ENCODE results near the gene PCDHGA4.
A peak's percentile ranks its signal among the peaks of the same experiment; 100 is the strongest.
"Not testable (repeated sequence)": the region's sequence is repeated elsewhere in the genome, so short reads cannot be mapped to it uniquely, and the experiment has no call there.

Gene PCDHGA4

DNA sequence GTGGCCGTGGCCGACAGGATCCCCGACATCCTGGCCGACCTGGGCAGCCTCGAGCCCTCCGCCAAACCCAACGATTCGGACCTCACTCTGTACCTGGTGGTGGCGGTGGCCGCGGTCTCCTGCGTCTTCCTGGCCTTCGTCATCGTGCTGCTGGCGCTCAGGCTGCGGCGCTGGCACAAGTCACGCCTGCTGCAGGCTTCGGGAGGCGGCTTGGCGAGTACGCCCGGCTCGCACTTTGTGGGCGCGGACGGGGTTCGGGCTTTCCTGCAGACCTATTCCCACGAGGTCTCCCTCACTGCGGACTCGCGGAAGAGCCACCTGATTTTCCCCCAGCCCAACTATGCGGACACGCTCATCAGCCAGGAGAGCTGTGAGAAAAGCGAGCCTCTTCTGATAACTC lies 8.8 kb upstream of the PCDHGA4 start:
- not testable (repeated sequence) for FAIRE-seq; DNase-seq (ENCODE audit: insufficient read length, low spot score)

DNA sequence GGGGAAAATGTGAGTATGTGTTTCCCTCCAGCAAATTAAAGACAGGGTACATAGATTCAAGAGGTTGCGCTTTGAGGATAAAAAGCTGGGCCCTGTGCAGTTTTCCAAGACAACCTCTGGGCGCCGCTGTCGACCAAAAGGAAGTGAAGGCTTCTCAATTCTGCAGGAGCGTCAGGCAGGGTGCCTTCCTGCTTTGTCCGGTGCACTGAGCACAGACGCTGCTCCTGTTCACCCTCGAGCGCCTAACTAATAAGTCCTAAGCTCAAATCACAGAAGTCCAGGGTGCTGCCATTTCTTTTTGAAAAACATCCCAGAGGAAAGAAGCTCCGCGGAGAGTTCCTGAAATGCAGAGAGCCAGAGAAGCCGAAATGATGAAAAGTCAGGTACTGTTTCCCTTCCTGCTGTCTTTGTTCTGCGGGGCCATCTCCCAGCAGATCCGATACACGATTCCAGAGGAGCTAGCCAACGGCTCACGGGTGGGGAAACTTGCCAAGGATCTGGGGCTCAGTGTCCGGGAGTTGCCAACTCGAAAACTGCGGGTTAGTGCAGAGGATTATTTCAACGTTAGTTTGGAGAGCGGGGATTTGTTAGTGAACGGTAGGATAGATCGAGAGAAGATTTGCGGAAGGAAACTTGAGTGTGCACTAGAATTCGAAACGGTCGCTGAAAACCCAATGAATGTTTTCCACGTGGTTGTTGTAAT lies 4.8 kb upstream of the PCDHGA4 start, which contains the start of gene PCDHGB1:
Gene PCDHGB1 (plus strand): TSS at position 183 of the 703 bp plus-strand sequence. CDS start 162 bp downstream, at position 345.
- FAIRE-seq (no peak), DNase-seq (ENCODE audit: insufficient read length, low spot score) (no peak)

DNA sequence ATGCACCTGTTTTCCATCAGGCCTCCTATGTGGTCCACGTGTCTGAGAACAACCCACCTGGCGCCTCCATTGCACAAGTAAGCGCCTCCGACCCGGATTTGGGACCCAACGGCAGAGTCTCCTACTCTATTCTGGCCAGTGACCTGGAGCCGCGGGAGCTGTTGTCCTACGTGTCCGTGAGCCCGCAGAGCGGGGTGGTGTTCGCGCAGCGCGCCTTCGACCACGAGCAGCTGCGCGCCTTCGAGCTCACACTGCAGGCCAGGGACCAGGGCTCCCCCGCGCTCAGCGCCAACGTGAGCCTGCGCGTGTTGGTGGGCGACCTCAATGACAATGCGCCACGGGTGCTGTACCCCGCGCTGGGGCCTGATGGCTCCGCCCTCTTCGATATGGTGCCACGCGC lies 3.2 kb upstream of the PCDHGA4 start:
- DNase-seq (ENCODE audit: insufficient read length, low spot score), result no peak
- FAIRE-seq, result no peak

DNA sequence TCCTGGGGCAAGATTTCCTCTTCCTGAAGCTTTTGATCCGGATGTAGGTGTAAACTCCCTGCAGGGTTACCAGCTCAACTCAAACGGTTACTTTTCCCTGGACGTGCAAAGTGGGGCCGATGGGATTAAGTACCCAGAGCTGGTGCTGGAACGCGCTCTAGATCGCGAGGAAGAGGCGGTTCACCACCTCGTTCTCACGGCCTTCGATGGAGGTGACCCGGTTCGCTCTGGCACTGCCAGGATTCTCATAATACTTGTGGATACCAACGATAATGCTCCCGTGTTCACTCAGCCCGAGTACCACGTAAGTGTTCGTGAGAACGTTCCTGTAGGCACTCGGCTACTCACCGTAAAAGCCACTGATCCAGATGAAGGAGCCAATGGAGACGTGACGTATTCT lies 820 bp downstream of the PCDHGA4 start:
- DNase-seq (ENCODE audit: insufficient read length, low spot score) (no peak), FAIRE-seq (no peak)

DNA sequence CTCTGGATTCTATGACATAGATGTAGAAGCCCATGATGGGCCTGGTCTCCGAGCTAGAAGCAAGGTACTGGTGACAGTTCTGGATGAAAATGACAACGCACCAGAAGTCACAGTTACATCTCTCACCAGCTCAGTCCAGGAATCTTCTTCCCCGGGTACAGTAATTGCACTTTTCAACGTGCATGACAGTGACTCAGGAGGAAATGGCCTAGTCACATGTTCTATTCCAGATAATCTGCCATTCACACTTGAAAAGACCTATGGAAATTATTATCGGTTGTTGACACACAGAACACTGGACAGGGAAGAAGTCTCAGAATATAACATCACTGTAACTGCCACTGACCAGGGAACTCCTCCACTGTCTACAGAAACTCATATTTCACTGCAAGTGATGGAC lies 1.3 kb downstream of the PCDHGA4 start:
- FAIRE-seq (no peak), DNase-seq (ENCODE audit: insufficient read length, low spot score) (no peak)

DNA sequence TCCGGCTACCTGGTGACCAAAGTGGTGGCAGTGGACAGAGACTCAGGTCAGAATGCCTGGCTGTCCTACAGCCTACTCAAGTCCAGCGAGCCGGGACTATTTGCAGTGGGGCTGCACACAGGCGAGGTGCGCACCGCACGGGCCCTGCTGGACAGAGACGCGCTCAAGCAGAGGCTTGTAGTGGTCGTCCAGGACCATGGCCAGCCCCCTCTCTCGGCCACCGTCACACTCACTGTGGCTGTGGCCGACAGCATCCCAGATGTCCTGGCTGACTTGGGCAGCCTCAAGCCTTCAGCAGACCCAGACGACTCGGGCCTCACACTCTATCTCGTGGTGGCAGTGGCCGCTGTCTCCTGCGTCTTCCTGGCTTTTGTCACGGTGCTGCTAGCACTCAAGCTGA lies 2.1 kb downstream of the PCDHGA4 start:
- FAIRE-seq (no peak), DNase-seq (ENCODE audit: insufficient read length, low spot score) (no peak)

DNA sequence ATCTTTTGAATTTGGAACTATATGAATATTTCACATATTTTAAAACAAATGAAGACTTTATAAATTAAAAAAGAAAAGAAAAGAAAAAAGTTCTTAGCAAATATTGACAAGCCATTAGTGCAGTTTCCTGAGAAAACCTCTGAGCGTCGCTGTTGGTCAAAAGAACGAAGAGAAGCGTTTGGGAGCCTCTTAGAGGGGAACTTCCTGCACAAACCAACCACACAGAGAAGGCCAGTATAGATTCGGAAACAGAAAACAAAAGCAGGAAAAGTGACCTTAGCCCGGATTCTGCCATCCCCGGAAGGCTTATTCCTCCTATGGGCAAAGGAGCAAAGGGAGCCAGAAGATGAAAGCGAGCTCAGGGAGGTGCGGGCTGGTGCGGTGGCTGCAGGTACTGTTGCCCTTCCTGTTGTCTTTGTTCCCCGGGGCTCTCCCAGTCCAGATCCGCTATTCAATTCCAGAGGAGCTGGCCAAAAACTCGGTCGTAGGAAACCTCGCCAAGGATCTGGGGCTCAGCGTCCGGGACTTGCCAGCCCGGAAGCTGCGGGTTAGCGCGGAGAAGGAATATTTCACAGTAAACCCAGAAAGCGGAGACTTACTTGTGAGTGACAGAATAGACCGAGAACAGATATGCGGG lies 5.1 kb downstream of the PCDHGA4 start, which contains the start of gene PCDHGB2:
Gene PCDHGB2 (plus strand): TSS at position 205 of the 637 bp plus-strand sequence. CDS start 142 bp downstream, at position 347.
- peak; percentile 58 for DNase-seq (ENCODE audit: insufficient read length, low spot score)

DNA sequence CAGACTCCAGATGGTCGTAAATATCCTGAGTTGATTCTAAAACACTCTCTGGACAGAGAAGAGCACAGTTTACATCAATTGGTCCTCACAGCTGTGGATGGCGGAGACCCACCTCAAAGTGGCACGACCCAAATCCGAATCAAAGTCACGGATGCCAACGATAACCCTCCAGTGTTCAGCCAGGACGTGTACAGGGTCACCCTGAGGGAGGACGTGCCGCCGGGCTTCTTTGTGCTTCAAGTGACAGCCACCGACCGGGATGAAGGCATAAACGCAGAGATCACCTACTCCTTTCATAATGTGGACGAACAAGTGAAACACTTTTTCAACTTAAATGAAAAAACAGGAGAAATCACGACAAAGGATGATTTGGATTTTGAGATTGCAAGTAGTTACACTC lies 5.9 kb downstream of the PCDHGA4 start:
- FAIRE-seq (no peak), DNase-seq (ENCODE audit: insufficient read length, low spot score) (no peak)

More for the DNA sequence above, 5.1 kb downstream of the PCDHGA4 start, which contains the start of gene PCDHGB2:
- peak; percentile 85 for FAIRE-seq

DNA sequence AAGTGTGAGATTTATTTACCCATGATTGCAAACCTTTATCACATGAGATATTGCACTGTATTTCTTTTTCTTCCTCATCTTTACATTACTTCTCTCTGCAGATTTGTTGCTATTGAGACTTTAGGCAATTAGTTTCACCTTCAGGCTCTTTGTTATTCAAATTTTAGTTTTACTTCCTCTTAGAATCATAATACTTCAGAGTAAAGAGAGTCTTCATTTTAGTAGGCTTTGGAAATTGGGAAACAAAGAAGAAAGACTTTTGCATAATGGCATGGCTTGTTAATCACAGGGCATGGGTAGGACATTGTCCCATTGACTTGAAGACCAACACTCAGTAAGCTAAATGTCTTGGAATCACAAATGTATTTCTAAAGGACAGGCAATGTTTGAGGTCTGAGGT lies 7.9 kb downstream of the PCDHGA4 start:
- no peak for FAIRE-seq
- DNase-seq (ENCODE audit: insufficient read length, low spot score), result no peak

DNA sequence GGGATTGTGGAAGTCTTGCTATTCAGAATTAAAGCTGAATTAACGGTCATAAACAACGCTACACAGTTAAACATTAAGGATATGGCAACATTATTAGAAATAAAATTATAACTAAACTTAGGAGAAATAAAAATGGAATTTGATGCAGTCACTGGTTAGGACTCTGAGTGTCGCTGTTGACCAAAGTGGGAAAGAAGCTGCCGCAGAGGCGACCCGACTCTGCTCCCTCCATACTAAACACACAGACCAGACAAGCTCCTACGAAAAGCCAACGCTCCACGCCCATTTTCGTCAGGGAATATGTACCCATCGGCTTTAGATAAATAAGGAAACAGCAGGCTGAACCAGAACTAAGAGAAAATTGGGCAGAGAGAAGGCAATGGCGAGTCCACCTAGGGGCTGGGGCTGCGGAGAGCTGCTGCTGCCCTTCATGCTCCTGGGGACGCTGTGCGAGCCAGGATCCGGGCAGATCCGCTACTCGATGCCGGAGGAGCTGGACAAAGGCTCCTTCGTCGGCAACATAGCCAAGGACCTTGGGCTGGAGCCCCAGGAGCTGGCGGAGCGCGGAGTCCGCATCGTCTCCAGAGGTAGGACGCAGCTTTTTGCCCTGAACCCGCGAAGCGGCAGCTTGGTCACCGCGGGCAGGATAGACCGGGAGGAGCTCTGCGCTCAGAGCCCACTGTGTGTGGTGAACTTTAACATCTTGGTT lies 9.3 kb downstream of the PCDHGA4 start, which contains the start of gene PCDHGA5:
Gene PCDHGA5 (plus strand): TSS at position 211 of the 709 bp plus-strand sequence. CDS start 169 bp downstream, at position 380.
- no peak for FAIRE-seq
- DNase-seq (ENCODE audit: insufficient read length, low spot score), result no peak

DNA sequence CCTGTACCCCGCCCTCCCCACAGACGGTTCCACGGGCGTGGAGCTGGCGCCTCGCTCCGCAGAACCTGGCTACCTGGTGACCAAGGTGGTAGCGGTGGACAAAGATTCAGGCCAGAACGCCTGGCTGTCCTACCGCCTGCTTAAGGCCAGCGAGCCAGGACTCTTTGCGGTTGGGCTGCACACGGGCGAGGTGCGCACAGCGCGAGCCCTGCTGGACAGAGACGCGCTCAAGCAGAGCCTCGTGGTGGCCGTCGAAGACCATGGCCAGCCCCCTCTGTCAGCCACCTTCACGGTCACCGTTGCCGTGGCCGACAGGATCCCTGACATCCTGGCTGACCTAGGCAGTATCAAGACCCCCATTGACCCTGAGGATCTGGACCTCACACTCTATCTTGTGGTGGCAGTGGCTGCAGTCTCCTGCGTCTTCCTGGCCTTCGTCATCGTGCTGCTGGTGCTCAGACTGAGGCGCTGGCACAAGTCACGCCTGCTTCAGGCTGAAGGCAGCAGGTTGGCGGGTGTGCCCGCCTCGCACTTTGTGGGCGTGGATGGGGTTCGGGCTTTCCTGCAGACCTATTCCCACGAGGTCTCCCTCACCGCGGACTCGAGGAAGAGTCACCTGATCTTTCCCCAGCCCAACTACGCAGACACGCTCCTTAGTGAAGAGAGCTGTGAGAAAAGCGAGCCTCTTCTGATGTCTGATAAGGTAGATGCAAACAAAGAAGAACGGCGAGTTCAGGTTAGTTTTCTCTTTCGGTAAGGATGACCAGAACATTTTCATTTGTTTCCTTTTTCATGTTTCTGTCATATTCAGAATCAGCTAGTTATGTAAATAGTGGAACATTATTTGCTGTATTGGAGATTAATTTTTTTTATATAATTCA lies 11.4 kb downstream of the PCDHGA4 start:
- DNase-seq (ENCODE audit: insufficient read length, low spot score) (no peak), FAIRE-seq (no peak)

DNA sequence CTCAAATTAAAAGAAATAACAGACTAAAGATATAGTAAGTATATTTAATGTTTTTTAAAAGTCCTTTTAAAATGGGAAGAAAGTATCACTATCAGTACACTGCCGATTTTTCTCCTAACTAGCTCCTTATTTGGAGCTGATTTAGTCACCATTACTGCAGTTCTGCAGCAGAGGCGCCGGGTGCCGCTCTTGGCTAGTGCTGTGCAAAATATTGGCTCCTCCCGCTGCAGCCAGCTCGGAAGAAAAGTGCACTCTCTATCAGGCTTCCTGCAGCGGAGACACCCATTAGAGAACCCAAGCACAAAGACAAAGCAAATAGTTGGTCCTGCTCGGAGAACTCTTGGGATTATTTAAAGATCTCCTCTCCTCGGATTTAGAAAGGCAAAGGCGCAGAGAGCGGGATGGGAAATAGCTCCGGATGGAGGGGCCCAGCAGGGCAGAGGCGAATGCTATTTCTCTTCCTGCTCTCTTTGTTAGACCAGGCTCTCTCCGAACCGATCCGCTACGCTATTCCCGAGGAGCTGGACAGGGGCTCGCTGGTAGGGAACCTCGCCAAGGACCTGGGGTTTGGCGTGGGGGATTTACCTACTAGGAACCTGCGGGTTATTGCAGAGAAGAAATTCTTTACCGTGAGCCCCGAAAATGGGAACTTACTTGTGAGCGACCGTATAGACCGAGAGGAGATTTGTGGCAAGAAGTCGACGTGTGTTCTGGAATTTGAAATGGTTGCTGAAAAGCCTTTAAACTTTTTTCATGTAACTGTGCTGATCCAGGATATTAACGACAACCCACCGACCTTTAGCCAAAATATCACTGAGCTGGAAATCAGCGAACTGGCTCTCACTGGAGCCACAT lies 15.4 kb downstream of the PCDHGA4 start, which contains the start of gene PCDHGB3:
Gene PCDHGB3 (plus strand): TSS at position 249 of the 855 bp plus-strand sequence. CDS start 153 bp downstream, at position 402.
- FAIRE-seq, result no peak
- DNase-seq (ENCODE audit: insufficient read length, low spot score), result no peak

DNA sequence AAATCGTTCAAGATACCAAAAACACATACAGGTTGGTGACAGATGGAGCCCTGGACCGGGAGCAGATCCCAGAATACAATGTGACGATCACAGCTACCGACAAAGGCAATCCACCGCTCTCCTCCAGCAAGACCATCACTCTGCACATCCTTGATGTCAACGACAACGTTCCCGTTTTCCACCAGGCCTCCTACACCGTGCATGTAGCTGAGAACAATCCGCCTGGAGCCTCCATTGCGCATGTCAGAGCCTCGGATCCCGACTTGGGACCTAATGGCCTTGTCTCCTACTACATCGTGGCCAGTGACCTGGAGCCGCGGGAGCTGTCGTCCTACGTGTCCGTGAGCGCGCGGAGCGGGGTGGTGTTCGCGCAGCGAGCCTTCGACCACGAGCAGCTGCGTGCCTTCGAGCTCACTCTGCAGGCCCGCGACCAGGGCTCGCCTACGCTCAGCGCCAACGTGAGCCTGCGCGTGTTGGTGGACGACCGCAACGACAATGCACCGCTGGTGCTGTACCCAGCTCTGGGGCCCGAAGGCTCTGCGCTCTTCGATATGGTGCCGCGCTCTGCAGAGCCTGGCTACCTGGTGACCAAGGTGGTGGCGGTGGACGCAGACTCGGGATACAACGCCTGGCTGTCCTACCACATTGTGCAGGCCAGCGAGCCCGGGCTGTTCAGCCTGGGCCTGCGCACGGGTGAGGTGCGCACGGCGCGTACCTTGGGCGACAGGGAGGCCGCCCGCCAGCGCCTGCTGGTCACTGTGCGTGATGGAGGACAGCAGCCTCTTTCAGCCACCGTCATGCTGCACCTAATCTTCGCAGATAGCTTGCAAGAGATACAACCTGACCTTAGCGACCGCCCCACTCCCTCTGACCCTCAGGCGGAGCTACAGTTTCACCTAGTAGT lies 17.0 kb downstream of the PCDHGA4 start:
- FAIRE-seq, result no peak
- DNase-seq (ENCODE audit: insufficient read length, low spot score), result no peak

DNA sequence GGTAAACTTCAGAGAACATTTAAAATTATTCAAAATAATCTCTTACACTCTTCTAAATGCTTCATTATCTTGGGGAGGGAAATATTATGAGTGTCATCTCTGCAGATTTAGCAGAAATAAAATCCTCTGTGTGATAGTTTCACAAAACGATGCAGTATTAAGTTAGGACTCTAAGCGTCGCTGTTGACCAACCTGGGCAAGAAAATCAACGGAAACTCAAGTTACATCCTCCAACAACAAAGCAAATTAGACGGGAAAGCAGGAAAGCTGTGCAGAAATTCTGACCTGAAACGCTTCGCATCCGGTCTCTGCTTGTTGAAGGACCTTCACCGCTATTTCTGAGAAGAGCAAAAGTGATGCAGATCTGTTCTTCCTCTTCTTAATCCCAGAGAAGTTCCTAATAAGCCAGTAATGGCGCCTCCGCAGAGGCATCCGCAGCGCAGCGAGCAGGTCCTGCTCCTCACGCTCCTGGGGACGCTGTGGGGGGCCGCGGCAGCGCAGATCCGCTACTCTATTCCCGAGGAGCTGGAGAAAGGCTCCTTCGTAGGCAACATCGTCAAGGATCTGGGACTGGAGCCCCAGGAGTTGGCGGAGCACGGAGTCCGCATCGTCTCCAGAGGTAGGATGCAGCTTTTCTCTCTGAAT lies 19.0 kb downstream of the PCDHGA4 start, which contains the start of gene PCDHGA6:
Gene PCDHGA6 (plus strand): TSS at position 219 of the 645 bp plus-strand sequence. CDS start 193 bp downstream, at position 412.
- FAIRE-seq, result no peak

DNA sequence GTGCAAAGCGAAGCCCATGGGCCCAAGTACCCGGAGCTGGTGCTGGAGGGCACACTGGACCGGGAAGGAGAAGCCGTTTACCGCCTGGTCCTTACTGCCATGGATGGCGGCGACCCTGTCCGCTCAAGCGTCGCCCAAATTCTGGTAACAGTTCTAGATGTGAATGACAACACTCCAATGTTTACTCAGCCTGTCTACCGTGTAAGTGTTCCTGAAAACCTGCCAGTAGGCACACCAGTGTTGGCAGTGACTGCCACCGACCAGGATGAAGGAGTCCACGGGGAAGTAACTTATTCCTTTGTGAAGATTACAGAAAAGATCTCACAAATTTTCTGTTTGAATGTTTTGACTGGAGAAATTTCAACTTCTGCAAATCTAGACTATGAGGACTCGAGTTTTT lies 19.8 kb downstream of the PCDHGA4 start:
- DNase-seq (ENCODE audit: insufficient read length, low spot score), result no peak
- no peak for FAIRE-seq

More for the DNA sequence above, 19.0 kb downstream of the PCDHGA4 start, which contains the start of gene PCDHGA6:
- DNase-seq (ENCODE audit: insufficient read length, low spot score), result no peak

DNA sequence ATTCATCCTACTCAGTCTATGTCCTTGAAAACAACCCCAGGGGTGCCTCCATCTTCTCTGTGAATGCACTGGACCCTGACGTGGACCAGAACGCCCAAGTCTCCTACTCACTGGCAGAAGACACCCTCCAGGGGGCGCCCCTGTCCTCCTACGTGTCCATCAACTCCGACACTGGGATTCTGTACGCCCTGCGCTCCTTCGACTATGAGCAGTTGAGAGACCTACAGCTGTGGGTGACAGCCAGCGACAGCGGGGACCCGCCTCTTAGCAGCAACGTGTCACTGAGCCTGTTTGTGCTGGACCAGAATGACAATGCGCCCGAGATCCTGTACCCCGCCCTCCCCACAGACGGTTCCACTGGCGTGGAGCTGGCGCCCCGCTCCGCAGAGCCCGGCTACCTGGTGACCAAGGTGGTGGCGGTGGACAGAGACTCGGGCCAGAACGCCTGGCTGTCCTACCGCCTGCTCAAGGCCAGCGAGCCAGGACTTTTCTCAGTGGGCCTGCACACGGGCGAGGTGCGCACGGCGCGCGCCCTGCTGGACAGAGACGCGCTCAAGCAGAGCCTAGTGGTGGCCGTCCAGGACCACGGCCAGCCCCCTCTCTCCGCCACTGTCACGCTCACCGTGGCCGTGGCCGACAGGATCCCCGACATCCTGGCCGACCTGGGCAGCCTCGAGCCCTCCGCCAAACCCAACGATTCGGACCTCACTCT lies 20.8 kb downstream of the PCDHGA4 start:
- not testable (repeated sequence) for FAIRE-seq

More for the DNA sequence above, 20.8 kb downstream of the PCDHGA4 start:
- not testable (repeated sequence) for DNase-seq (ENCODE audit: insufficient read length, low spot score)
